GM15510 (cell line): ENCODE data around the gene FYN.

Experiments used
- POLR2A ChIP-seq: IDR thresholded peaks from 3 replicates; pipeline ENCODE4 v1.6.1; 2011; ENCODE audit warnings: borderline replicate concordance; ENCODE audit not compliant: insufficient read length; ENCODE audit errors: extremely low read depth

Gene FYN

GRCh38 chr6:111890988-111891387 lies 17.7 kb upstream of the FYN start:
- no peak for TF ChIP-seq POLR2A

- TF ChIP-seq POLR2A, result no peak
Measured at GRCh38 chr6:111888928-111889695, 15.9 kb upstream of the FYN start.

- no peak for TF ChIP-seq POLR2A
Measured at GRCh38 chr6:111885373-111886027, 12.2 kb upstream of the FYN start.

- TF ChIP-seq POLR2A, result no peak
Measured at GRCh38 chr6:111884068-111884467, 10.8 kb upstream of the FYN start.

GRCh38 chr6:111880181-111880888 lies 7.1 kb upstream of the FYN start:
- TF ChIP-seq POLR2A, result no peak

- TF ChIP-seq POLR2A, result no peak
Measured at GRCh38 chr6:111875741-111876140, 2.5 kb upstream of the FYN start.

- TF ChIP-seq POLR2A, result no peak
Measured at GRCh38 chr6:111874025-111874415, 768 bp upstream of the FYN start.

- TF ChIP-seq POLR2A, result no peak
Measured at GRCh38 chr6:111872401-111873177, 663 bp downstream of the FYN start.

- no peak for TF ChIP-seq POLR2A
Measured at GRCh38 chr6:111871725-111872400, 1.4 kb downstream of the FYN start.

- no peak for TF ChIP-seq POLR2A
Measured at GRCh38 chr6:111871207-111871606, 2.0 kb downstream of the FYN start.

- TF ChIP-seq POLR2A, result no peak
Measured at GRCh38 chr6:111870742-111871064, 2.5 kb downstream of the FYN start.

- no peak for TF ChIP-seq POLR2A
Measured at GRCh38 chr6:111870051-111870741, 3.1 kb downstream of the FYN start.

GRCh38 chr6:111866857-111867256 lies 6.4 kb downstream of the FYN start:
- TF ChIP-seq POLR2A, result no peak
